DND-41 (cell line): Measurements from ENCODE around the gene CALML4.

ENCODE experiments used
- CTCF ChIP-seq: IDR thresholded peaks from 2 replicates; pipeline ENCODE4 v1.5.1; 2012; ENCODE audit warnings: borderline replicate concordance, low read length, moderate library complexity, mild to moderate bottlenecking; ENCODE audit not compliant: poor library complexity, severe bottlenecking; ENCODE audit errors: extremely low read depth
- EZH2 ChIP-seq: IDR thresholded peaks from 3 replicates; pipeline ENCODE4 v1.6.1; 2012; ENCODE audit warnings: borderline replicate concordance, low read depth, mild to moderate bottlenecking, moderate library complexity, low read length, inconsistent platforms; ENCODE audit not compliant: severe bottlenecking

GRCh38 chr15:68191555-68191954 lies 13.6 kb downstream of the CALML4 start:
- TF ChIP-seq CTCF (no peak), EZH2 (no peak)
